Ishikawa (cell line): ENCODE results near the gene ACSL3.

Experiments used
- CEBPB ChIP-seq: IDR thresholded peaks from 2 replicates; pipeline ENCODE4 v1.6.1; 2012
- CREB1 ChIP-seq: IDR thresholded peaks from 2 replicates; pipeline ENCODE4 v1.6.1; 2012; ENCODE audit warnings: low read depth
- EGR1 ChIP-seq: IDR thresholded peaks from 2 replicates; pipeline ENCODE4 v1.6.1; 2012
- EP300 ChIP-seq: IDR thresholded peaks from 2 replicates; pipeline ENCODE4 v1.6.1; 2012; ENCODE audit warnings: borderline replicate concordance
- FOXM1 ChIP-seq: IDR thresholded peaks from 2 replicates; pipeline ENCODE4 v1.6.1; 2012; ENCODE audit warnings: low read depth, borderline replicate concordance
- MAX ChIP-seq: IDR thresholded peaks from 2 replicates; pipeline ENCODE4 v1.6.1; 2012
- NFIC ChIP-seq: IDR thresholded peaks from 2 replicates; pipeline ENCODE4 v1.6.1; 2012
- RAD21 ChIP-seq: IDR thresholded peaks from 2 replicates; pipeline ENCODE4 v1.6.1; 2012; ENCODE audit warnings: low read depth
- TAF1 ChIP-seq: IDR thresholded peaks from 2 replicates; pipeline ENCODE4 v1.6.1; 2012; ENCODE audit warnings: low read depth, mild to moderate bottlenecking
- TCF12 ChIP-seq: IDR thresholded peaks from 2 replicates; pipeline ENCODE4 v1.6.1; 2012; ENCODE audit warnings: low read depth
- TEAD4 ChIP-seq: IDR thresholded peaks from 2 replicates; pipeline ENCODE4 v1.6.1; 2012
- USF1 ChIP-seq: IDR thresholded peaks from 2 replicates; pipeline ENCODE4 v1.6.1; 2012
- YY1 ChIP-seq: IDR thresholded peaks from 2 replicates; pipeline ENCODE4 v1.6.1; 2012; ENCODE audit warnings: low read depth
- ZBTB7A ChIP-seq: IDR thresholded peaks from 2 replicates; pipeline ENCODE4 v1.6.1; 2012; ENCODE audit warnings: low read depth
- TF ChIP-seq, protein P1 (sequence below): IDR thresholded peaks from 2 replicates; pipeline ENCODE4 v1.6.1; 2012; ENCODE audit warnings: low read depth, mild to moderate bottlenecking

ACSL3 gene

GRCh38 chr2:222976521-222977061 lies 115.8 kb downstream of the ACSL3 start:
- no peak for TF ChIP-seq NFIC
- no peak for TF ChIP-seq ZBTB7A
- no peak for TF ChIP-seq TCF12
- TF ChIP-seq USF1, result no peak
- TF ChIP-seq TAF1, result no peak
- no peak for TF ChIP-seq YY1
- no peak for TF ChIP-seq CREB1
- TF ChIP-seq EP300, result no peak
- TF ChIP-seq FOXM1, result no peak
- no peak for TF ChIP-seq EGR1
- TF ChIP-seq TEAD4, result no peak
- no peak for TF ChIP-seq MAX
- TF ChIP-seq RAD21, result no peak
- no peak for TF ChIP-seq CEBPB
- TF ChIP-seq, protein P1, sequence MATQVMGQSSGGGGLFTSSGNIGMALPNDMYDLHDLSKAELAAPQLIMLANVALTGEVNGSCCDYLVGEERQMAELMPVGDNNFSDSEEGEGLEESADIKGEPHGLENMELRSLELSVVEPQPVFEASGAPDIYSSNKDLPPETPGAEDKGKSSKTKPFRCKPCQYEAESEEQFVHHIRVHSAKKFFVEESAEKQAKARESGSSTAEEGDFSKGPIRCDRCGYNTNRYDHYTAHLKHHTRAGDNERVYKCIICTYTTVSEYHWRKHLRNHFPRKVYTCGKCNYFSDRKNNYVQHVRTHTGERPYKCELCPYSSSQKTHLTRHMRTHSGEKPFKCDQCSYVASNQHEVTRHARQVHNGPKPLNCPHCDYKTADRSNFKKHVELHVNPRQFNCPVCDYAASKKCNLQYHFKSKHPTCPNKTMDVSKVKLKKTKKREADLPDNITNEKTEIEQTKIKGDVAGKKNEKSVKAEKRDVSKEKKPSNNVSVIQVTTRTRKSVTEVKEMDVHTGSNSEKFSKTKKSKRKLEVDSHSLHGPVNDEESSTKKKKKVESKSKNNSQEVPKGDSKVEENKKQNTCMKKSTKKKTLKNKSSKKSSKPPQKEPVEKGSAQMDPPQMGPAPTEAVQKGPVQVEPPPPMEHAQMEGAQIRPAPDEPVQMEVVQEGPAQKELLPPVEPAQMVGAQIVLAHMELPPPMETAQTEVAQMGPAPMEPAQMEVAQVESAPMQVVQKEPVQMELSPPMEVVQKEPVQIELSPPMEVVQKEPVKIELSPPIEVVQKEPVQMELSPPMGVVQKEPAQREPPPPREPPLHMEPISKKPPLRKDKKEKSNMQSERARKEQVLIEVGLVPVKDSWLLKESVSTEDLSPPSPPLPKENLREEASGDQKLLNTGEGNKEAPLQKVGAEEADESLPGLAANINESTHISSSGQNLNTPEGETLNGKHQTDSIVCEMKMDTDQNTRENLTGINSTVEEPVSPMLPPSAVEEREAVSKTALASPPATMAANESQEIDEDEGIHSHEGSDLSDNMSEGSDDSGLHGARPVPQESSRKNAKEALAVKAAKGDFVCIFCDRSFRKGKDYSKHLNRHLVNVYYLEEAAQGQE, result no peak

DNA sequence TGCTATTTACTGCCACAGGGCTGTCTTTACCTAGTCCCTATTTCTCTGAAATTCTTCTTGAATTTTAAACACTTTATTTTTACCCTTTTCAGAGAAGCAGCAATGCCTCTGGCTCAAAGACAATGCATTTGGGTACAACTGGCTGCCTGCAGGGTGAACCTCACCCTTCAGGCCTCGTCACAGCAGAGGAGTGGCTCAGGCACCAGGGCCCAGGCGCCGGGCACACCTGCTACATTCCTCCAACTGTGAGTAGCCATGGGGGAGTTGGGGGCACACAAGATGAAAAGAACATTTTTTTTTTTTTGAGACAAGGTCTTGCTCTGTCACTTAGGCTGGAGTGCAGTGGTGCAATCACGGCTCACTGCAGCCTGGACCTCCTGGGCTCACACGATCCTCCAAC lies 116.3 kb downstream of the ACSL3 start:
- TF ChIP-seq FOXM1 (no peak), NFIC (no peak), CREB1 (no peak), CEBPB (no peak), USF1 (no peak), RAD21 (no peak), TEAD4 (no peak), TCF12 (no peak)

GRCh38 chr2:222978850-222979249 lies 118.0 kb downstream of the ACSL3 start:
- TF ChIP-seq EP300, result no peak
- no peak for TF ChIP-seq NFIC
- TF ChIP-seq RAD21, result no peak
- TF ChIP-seq TAF1, result no peak
- TF ChIP-seq CREB1, result no peak
- no peak for TF ChIP-seq YY1
- no peak for TF ChIP-seq CEBPB
- TF ChIP-seq TEAD4, result no peak
- TF ChIP-seq, protein P1, result no peak
- TF ChIP-seq MAX, result no peak
- no peak for TF ChIP-seq EGR1
- TF ChIP-seq ZBTB7A, result no peak
- TF ChIP-seq TCF12, result no peak
- no peak for TF ChIP-seq FOXM1
- TF ChIP-seq USF1, result no peak

- TF ChIP-seq NFIC (no peak), ZBTB7A (no peak), CREB1 (no peak), EP300 (no peak), USF1 (no peak), RAD21 (no peak), TCF12 (no peak), YY1 (no peak)
- TF ChIP-seq, protein P1, result no peak
Measured at GRCh38 chr2:222979484-222979883, 118.6 kb downstream of the ACSL3 start.
